ENCODE data around the gene CORO6. TPM values are rescaled to one million over a fixed set of nuclear protein-coding genes. Genes with fewer than 3 reads are reported as not detected.

The CORO6 gene
- total RNA-seq, 1 donor from 2014 or later: 2.0 TPM

DNA sequence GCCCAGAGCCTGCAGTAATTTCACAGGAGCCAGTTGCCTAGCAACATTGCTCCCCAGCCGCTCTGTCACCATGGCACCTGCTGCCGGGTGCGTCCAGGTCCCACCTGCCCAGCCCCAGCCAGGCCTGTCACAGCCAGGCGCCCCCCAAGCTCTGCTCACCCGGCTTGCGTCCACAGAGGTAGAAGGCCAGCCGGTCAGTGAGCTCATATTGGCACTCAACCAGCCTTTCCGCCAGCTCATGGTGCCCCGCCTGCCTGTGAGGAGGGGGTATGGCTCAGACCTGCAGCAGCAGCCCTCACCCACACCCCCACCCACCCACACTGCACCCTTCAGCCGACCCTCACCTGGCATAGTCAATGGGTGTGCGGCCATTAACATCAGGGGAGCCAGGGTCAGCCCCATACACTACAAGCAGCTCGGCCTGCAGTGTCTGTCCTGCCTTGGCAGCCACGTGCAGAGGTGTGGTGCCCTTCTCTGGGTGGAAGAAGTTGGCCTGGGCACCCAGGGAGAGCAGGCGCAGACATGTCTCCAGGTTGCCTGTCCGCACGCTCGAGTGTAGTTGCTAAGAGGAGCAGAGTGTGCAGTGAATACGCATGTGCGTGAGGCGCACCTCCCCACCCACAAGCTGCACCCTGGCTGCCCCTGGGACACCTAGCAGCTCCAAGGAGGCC is 41.0 kb downstream of the CORO6 start:
- intact Hi-C loops (cut with micrococcal nuclease): loop anchor here (2.0 to 10.0 kb wide), 3 partner anchors 37 to 353 kb away; partner anchors contain the start of gene SSH2

DNA sequence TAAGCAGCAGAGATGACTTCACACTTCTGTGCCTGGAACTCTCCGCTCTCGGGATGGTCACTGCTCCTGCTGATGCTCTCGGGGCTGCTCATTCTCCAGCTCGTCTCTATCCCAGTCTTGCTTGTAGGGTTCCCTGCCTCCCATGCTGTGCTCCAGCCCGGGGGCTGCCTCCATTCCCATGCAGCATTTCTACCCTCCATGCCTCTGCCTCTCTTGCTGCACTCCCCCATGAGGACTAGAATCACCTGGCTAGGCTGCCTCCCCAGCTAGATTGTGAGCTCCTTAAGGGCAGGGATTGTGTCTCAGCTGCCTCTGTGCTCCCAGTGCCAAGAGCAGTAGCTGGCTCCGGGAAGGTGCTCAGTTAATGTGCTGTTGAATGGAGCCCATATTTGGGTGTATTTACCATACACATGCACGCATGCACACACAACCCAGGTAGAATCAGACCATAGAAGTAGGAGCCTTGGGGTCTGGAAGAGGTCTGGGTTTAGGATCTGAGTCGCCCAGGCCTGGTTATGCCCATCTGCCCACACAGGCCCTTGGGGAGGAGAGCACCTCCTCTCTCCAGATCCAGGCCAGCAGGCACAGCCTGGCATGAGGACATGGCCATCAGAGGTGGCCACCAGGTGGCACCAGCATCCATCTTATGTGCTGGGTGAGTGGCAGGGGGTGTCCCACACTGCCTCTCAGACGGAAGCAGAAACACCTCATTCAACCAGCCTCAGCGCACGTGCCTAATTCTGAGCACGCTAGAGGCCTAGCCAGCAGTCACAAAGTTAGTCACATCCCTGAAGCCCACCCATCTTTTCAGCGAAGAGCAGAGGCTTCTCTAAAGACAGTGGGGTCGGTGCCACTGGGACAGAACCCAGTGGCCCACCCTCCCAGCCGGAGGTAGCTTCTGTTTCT is 42.6 kb downstream of the CORO6 start:
- intact Hi-C loops (cut with micrococcal nuclease): loop anchor here (1.0 to 10.0 kb wide), 4 partner anchors 33 to 355 kb away; partner anchors contain the start of gene SSH2

DNA sequence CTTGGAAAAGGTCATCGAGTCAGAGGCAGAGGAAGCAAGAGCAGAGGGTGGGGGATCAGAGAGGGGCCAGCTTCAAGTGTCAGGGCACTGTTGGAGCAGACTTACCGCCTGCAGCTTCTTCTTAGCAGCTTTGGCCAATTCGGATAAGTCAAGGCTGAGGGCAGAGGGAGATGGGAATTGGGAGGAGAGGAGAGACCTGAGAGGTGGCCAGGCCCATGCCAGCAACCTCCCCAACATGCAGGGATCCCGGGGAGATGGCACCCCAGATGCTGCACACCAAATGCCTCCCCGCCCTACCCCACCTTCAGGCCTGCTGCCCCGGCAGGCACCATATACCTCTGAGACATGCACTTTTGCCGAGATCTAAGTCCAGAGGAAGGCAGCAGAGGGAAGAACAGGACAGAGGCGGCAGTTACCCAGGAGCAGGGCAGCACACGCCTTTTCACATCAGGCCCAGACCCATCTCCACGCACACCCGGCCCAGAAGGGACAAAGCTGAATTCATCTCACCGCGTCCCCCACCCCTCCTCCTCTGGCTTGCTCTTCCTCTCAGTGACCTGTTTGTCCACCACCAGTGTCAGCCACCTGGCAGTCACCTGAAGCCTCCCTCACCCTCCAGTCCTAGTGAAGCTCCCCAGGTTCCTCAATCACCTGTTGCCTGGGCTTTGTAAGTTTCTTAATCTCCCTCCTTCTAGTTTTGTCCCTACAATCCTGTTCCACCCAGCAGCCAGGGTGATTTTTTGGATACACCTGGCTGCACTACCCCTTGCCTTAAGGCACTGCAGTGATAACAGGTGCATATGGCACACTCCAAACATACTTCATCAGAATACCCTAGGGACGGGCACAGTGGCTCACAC is 43.9 kb downstream of the CORO6 start:
- intact Hi-C loops (cut with micrococcal nuclease): no loop called here

DNA sequence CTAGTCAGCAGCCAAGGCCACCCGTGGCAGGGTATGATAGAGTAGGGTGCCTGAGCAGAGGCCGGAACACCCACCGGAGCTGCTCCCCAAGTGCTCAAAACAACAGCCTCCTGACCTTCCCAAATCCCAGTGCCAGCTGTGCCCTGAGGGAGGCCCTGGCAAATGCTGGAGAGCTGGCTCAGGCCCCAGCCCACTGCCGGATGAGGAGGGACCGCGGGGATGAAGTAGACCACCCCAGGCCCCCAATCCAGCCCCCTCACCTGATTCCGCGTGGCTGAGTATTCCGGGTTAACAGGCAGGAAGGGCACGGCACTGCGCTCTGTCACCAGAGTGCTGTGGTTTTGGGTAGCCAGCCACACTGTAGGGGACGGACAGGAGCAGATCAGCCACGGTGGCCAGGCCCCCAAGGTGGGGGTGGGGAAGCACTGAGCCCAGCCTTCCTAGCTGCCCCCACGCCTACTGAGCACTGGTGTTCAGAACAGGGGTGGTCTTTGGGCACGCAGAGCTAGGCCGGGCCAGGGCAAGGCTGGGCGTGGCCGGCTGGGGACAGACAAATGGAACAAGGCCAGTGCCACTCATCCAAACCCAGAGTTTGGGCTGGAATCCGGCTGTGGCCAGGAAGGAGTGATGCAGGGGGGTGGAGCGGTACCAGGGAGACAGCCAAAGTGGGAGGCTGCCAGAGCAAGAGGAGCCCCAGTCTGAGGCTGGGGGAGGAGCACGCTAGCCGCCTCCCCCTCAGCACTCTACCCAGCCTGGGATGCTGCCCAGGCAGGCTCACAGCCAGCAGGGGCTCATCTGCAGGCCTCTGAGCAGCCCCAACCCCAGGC is 45.1 kb downstream of the CORO6 start:
- intact Hi-C loops (cut with micrococcal nuclease): no loop called here

DNA sequence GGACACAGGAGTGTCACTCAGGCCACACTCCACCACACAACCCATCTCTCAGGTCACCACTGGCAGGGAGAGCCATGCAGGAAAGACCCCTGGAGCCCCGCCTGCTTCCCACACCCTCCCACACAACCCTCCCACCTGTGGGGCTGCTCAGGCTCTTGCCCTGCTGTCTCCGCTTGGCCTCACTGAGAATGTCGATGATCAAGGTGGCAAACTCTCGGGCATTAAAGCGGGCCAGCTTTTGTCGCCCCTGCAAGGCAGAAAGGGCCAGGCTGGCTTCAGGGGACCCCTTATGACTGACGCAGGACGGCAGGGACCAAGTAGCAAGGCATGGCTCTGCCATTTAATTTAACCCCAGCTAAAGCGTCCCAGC is 45.7 kb downstream of the CORO6 start:
- intact Hi-C loops (cut with micrococcal nuclease): no loop called here

DNA sequence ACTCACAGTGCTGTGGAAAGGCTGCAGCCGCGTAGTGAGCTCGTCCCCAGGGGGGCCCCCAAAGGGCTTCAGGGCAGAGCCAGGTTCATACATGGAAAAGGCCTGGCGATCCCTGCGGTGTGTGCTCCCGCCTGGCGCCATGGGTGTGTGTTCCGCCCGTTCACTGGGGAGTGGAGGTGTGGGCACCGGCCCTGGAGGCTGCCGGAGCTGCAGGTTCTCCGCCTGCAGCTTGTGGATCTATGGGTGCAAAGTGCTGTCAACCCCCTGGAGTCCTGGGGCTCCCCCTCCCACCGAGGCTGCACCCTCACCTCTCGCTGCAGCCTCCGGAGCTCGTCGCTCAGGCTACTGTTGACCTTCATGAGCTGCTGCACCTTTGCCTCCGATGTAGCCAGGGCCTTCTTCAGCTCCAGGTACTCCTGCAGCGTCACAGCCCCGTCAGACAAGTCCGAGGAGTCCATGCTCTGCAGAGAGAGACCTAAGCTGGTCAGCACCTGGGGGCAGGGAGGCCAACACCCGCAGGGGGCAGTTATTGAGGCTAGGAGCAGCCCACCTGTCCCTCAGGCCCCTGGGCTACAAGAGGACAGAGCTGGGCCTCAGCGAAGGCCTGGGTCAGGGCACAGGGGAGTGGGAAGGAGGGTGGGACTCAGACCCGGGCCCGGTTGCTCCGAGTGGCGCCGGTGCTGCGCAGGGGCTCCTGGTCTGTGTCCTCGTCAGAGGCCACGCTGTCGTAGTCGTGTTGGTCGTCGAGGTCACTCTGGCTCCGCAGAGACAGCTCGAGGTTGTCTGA is 46.3 kb downstream of the CORO6 start:
- intact Hi-C loops (cut with micrococcal nuclease): no loop called here

DNA sequence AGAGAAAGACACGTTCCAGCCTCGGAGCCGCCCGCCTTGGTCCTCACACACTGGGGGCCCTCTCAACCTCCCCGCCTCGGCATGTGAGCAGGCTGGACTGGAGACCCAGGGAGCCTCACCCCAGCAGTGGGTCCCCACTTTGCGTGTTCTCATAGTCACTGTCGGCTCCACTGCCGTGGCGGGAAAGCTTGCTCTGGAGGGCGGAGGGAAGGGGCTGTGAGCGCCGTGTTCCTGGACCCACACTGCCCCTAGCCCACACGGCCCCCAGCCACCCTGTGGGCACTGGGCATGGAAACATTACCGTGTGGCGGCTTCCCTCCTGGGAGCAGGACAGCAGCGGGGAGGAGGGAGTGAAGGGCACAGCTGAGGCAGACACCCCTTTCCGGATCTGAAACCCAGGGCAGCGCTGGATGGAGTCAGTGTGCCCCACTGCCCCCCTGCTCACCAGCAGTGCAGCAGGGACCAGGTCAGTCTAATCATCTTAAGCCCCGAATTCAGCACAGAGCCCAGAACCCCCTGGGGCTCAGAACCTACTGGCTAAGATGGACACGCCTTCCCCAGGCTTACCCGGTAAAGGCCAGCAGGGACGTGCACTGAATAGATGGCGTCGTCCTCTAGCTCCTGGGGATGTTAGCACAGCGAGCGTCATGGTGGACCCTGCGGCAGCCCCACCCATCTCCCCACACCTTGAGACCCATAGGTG is 47.0 kb downstream of the CORO6 start:
- intact Hi-C loops (cut with micrococcal nuclease): no loop called here

DNA sequence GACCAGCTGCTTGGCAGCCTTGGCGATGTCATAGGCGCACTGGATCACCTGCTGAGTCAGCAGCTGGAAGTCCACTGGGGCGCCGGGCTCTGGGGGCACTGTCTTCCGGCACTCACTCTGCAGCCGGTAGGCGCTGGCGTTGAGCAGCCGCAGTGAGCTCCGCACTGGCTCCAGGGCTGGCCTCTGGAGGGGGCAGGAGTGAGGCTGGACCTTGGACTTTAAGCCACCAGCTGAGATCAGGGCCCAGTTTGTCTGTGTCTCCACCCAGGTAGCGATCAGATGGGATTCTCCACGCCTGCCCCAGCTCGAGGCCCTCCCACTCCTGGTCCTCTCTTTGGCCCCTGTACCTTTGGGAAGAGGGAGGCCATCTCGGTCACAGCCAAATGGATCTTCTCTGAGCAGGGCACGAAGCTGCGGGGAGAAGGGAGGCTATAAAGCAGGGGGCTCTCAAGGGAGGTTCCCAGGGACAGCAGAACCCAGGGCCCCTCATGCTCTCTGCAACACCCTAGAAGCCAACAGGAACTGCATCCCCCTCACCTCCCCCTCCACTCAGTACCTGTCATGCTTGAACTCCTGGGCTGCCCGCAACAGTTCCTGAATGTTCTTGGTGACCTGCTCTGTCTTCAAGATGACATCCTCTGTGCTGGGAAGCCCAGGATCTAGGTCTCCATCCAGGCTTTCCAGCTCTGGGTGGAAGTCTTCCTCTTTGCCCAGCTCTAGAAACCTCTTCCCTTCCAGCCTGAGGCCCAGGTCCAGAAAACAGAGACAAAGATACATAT is 47.8 kb downstream of the CORO6 start:
- intact Hi-C loops (cut with micrococcal nuclease): no loop called here

DNA sequence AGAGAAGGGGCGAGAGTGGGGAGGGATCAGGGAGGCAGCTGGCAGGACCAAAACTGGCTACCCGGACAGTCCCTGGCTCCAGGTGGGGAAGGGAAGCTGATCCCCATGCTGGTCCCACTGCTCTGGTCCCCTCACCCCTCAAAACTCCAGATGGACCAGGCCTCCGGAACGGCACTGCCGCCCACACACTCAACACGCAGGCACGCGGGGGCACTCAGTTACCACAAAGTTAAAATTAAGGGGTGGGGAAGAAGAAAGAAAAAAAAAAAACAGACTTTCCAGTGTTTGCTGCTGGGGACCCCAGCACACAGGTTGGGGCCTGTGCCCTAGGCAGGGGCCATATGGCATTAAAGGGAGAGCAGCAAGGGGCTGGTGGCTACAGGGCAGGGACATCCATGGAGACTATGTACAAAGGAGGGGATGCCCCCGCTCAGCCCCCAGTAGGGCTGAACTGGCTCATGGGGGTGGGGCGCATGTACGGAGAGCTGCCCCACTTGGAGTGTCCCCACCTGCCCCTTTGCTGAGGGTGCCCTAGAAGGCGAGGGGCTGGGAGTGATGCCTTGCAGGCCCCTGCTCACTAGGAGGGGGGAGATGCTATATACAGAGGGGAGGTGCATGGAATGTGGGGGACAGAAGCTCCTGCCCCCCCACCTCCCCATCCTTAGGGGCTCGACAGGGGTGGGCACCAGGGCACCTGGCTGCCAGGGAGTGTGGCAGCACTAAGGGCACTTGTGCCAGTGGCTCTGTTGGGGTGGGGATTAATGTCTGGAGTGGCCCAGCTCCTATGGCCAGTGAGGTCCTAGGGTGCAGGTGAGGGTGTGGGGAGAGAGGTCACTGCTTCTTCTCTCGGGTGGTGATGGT is 48.6 kb downstream of the CORO6 start:
- intact Hi-C loops (cut with micrococcal nuclease): no loop called here

DNA sequence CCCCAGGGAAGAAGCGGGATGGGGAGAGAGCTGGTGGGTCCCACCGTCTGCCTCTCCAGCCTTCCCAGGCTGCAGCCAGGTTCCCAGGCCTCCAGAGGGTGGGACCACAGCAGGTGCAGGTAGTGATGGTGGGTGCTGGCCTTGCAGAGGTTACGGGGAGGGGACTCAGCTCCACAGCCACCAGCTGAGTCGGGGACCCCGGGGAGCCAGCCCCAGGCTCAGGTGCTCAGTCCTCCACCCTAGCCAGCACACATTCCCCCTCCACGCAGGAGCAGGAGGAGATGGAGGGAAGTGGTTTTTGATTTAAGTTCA is 49.2 kb downstream of the CORO6 start:
- intact Hi-C loops (cut with micrococcal nuclease): no loop called here

DNA sequence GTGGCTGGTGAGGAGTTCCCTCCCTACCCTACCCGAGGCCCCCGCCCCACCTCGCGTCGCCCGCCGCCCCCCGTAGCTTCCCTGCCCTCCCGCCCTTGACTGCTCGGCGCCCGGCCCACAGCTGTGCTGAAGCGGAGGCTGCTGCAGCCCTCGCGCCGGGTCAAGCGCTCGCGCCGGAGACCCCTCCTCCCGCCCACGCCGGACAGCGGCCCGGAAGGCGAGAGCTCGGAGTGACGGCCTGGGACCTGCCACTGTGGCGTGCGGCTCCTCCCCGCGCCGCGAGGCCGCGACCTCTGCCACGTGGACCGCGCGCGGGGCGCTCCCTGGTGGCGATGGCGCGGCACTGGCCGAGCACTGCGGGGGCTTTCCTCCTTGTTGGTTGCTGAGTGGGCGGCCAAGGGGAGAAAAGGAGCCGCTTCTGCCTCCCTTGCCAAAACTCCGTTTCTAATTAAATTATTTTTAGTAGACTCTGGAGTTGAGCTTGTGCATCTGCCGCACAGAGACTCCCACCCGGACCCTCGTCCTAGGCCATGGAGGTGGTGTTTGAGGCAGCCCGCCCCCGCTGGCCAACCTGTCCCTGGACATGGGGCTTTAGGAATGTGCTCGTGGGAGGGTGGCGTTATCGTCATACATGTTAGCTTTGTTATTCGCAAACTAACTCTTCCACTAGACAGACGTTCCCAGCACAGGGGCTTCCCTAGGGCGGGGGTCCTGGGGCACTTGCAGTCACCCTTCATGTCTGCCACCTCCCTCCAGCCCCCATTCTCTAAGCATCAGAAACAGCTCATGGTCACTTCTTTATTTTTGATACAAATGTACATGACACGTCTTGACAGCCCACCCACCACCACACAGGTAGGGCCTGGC is 49.8 kb downstream of the CORO6 start:
- intact Hi-C loops (cut with micrococcal nuclease): no loop called here

DNA sequence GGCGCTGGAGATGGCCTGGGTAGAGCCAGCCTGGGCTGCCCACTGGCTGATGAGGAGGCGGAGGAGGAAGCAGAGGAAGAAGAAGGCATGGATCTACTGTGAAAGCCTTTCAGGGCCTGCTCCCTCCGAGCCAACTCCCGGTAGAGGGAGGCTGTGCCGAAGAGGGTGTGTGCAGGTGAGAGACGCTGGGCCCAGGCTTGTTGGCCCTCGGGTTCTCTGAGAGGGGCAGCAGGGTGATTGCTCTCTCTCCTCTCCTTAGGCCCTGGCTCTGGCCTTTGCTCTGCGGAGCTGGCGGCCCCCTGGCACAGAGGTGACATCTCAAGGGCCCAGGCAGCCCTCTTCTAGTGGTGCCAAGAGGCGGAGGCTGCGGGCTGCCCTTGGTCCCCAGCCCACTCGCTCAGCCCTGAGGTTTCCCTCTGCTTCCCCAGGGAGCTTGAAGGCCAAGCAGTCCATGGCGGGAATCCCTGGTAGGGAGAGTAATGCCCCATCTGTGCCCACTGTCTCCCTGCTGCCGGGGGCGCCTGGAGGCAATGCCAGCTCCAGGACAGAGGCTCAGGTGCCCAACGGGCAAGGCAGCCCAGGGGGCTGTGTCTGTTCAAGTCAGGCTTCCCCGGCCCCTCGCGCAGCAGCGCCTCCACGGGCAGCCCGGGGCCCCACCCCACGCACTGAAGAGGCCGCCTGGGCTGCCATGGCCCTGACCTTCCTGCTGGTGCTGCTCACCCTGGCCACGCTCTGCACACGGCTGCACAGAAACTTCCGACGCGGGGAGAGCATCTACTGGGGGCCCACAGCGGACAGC is 50.6 kb downstream of the CORO6 start:
- intact Hi-C loops (cut with micrococcal nuclease): no loop called here

DNA sequence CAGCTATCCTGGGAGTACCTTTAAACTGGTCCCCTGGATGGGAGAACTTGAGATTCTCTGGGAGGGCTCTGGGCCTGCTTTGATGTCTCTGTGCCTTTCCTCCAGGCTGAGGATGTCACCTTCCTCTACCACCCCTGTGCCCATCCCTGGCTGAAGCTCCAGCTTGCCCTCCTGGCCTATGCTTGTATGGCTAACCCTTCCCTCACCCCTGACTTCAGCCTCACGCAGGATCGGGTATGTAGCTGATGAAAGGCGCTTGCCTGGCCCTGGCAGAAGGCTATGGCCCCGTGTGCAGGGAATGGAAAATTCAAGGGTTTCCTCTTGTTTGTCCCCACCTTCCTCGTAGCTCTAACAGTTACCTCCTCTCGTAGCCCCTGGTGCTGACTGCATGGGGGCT is 51.2 kb downstream of the CORO6 start:
- intact Hi-C loops (cut with micrococcal nuclease): no loop called here

DNA sequence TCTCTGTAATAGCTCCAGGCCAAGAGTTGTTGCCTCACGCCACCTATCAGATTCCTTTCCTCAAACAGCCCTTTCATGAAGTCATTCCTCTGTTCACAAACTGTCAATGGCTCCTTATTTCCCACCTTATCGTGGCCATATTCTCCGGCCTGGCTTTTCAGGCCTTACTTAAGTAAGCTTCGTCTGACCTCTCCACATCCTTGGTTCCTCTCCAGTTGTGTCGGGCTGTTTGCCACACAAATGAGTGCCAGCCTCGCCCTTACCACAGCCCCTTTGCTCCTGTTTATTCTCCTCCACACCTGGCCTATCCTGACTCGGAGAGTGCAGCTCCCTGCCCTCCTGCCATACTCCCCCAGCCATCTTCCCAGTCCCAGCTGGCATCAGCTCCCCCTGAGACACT is 52.2 kb downstream of the CORO6 start:
- intact Hi-C loops (cut with micrococcal nuclease): no loop called here

DNA sequence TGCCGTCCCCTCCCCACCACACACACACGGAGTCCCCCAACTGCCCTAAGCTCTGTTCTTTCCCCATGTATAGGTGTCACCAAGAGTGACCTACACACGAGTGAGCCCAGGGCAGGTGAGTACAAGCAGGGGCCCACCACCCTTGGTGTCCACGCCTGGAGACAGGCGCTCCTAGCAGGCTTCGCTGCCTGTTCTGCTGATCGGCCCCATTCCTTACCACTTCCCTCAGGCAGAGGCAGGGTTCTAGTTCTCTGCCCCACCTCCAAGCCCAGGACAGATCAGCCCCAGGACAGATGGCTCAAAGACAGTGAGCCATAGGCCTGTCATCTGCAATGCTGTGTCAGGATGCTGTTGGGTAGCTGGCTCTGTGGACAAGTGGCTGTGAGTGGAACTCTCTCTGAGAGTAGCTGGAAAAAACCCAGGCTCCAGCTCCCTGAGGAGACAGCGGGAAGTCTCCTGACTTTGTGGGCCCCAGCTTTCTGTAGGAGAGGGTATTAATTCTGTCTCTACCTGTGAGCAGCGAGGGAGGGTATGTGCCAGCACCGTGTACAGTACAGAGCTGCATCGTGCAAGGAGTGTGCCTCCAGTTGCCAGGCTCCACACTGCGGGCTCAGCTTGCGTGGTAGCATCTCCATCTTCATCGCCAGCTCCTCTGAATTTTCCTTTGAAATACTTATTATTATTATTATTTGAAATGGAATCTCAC is 53.3 kb downstream of the CORO6 start:
- intact Hi-C loops (cut with micrococcal nuclease): loop anchor here (2.0 to 10.0 kb wide), 3 partner anchors 275 to 842 kb away; partner anchors contain the start of genes NEK8, NUFIP2 and TLCD1

Data from T-helper 2 cell treated with Interferon-gamma antibody and Interleukin-4, amounts not matched to agents 100 ng/mL and 5 ng/mL, for 36 hours (primary cell).